Ishikawa (cell line): Measurements from ENCODE around the gene ZNF341.

Experiments
- EGR1 ChIP-seq: IDR thresholded peaks from 2 replicates; pipeline ENCODE4 v1.6.1; 2012
- USF1 ChIP-seq: IDR thresholded peaks from 2 replicates; pipeline ENCODE4 v1.6.1; 2012
- YY1 ChIP-seq: IDR thresholded peaks from 2 replicates; pipeline ENCODE4 v1.6.1; 2012; ENCODE audit warnings: low read depth

GRCh38 chr20:33744181-33744580 is 12.4 kb downstream of the ZNF341 start:
- TF ChIP-seq USF1, result no peak
- TF ChIP-seq YY1, result no peak
- TF ChIP-seq EGR1, result no peak
